ENCODE data around the gene KREMEN2.

KREMEN2 gene

DNA sequence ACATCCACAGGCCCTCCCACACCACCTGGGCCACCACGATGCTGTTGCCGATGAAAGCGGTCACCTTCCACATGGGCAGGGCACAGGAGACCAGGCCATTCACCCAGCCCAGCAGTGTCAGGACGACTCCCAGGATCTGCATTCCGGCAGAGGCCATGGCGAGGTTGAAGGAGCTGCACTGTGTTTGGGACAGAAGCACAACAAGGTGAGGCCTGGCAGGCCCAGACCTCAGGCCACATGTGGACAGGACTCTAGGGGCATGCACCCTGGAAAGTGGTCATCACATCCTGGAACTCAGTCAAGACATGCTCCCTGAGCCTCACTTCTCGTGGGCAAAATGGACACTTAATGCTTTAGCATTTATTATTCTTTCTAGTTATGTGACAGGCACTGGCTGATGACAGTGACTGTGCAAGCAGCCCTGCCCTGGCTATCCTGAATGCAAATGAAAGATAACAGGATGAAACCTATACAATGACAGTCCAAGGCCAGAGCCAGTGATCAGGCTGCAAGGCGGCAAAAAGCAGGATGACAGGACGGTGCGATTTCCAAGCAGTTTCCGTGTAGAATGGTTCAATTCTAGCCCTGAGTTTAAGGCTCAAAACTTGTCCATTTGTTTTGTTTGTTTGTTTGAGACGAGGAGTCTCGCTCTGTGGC is 51.9 kb downstream of the KREMEN2 start:
- Histone ChIP-seq H3K4me1 (peaks cover 2% of the 10 kb centered on the region), H3K36me3 (no peaks in the 10 kb centered on the region), H3K4me3 (ENCODE audit: low read depth, low read length) (no peak overlapping the region), H3K9me3 (no peaks in the 10 kb centered on the region), H3K27me3 (peaks cover 10% of the 10 kb centered on the region; the same call in 1 of the 2 replicates)
- DNase-seq = no peak
- TF ChIP-seq, protein P1, sequence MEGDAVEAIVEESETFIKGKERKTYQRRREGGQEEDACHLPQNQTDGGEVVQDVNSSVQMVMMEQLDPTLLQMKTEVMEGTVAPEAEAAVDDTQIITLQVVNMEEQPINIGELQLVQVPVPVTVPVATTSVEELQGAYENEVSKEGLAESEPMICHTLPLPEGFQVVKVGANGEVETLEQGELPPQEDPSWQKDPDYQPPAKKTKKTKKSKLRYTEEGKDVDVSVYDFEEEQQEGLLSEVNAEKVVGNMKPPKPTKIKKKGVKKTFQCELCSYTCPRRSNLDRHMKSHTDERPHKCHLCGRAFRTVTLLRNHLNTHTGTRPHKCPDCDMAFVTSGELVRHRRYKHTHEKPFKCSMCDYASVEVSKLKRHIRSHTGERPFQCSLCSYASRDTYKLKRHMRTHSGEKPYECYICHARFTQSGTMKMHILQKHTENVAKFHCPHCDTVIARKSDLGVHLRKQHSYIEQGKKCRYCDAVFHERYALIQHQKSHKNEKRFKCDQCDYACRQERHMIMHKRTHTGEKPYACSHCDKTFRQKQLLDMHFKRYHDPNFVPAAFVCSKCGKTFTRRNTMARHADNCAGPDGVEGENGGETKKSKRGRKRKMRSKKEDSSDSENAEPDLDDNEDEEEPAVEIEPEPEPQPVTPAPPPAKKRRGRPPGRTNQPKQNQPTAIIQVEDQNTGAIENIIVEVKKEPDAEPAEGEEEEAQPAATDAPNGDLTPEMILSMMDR (IDR thresholded peaks at IDR 0.05; ENCODE audit: low read depth, low read length) = no peak

DNA sequence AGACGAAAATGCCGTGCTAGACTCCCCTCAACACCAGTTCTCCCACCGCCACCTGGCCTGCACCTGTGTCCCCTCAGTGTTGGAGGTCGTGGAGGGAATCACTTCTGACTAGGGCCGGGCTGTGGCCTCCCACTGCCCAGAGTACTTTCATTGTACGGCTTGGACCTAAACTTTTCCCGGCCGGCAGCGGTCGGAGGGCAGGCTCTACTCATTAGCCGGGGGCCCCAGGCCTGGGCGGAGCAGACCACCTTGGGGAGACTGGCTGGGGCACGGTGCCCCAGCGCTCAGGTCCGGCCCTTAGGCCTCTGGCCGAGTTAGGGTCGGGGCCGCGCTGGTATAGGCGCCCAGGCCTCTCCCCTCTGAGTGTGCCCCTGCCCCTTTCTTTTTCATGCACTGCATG is 53.3 kb downstream of the KREMEN2 start:
- no peak for DNase-seq
- peaks cover under 1% of the 10 kb centered on the region; the same call in 1 of the 2 replicates for H3K27me3 ChIP-seq
- no peaks in the 10 kb centered on the region for H3K36me3 ChIP-seq
- peaks cover 12% of the 10 kb centered on the region for H3K4me1 ChIP-seq
- H3K4me3 ChIP-seq (ENCODE audit: low read depth, low read length) = no peak overlapping the region
- TF ChIP-seq, protein P1 (IDR thresholded peaks at IDR 0.05; ENCODE audit: low read depth, low read length) = no peak
- no peaks in the 10 kb centered on the region for H3K9me3 ChIP-seq

Data from BE2C (cell line).